ENCODE data around the gene ATP11C. TPM values are rescaled to one million over a fixed set of nuclear protein-coding genes. Genes with fewer than 3 reads are reported as not detected.

The ATP11C gene
- total and polyA plus RNA-seq, 10 of the 15 experiments (the other 5 are each of a cell fraction or from before 2014, with no cell fraction given), result 16.2 to 44.0 (median 24.8) TPM

DNA sequence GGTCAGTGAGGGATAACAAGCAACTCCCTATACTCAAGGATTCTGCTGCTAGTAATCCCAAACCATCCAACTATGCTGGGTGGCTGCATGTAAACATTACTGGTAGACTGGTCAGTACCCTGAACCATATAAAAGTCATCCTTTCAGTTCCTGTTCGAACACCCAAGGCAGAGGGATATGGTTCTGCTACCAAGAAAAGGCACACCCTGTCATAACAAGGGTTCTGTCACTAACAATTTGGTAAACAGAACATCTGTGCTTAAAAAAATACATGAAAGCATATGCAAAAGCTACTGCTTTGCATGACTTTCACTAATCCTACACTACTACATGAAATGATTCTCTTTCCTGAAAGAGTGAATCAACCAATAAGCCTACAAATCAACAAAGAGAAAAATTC lies 148.0 kb downstream of the ATP11C start:
- in situ Hi-C loops (cut with MboI), result no loop called here
- ChIA-PET POLR2A (no interaction called here), CTCF (interaction anchor here (1.0 kb wide), 1 partner anchor 148 kb away, joined by 3 read pairs; no protein-coding TSS in a partner anchor), RAD21 (ENCODE audit: unreplicated experiment) (interaction anchor here (0.9 kb wide), 1 partner anchor 41 kb away, joined by 3 read pairs; no protein-coding TSS in a partner anchor), SMC1A (ENCODE audit: uncharacterized antibody, unreplicated experiment) (interaction anchor here (1.7 kb wide), 1 partner anchor 109 kb away, joined by 3 read pairs; no protein-coding TSS in a partner anchor)
- no TSS peak for BruUV-seq (replicated peaks)
- H3K36me3 ChIP-seq (ENCODE audit: control insufficient read depth in 2 of 2, insufficient read depth in 2 of 2, low read length in 1 of 2), result peaks cover 0 to 5% of the 10 kb centered on the region in 2 experiments; a peak in 2 of 4 replicates
- FAIRE-seq (no peak), ATAC-seq (peak; percentile 91), DNase-seq (ENCODE audit: low read depth, low spot score) (peak; percentile 15)
- H3K4me1 ChIP-seq (ENCODE audit: control insufficient read depth, insufficient read depth, low read length), result peaks cover 3% of the 10 kb centered on the region; the same call in 1 of the 2 replicates
- TF ChIP-seq SPI1 (IDR thresholded peaks at IDR 0.05; ENCODE audit: borderline replicate concordance, insufficient read depth, low read depth, low read length) (peak; percentile 53; the same call in 1 of the 2 replicates), TAF1 (IDR thresholded peaks at IDR 0.05; ENCODE audit: borderline replicate concordance, low read depth, low read length) (no peak)
- H3K4me2 ChIP-seq (ENCODE audit: control insufficient read depth, insufficient read depth), result peak overlapping the region; percentile 38; the same call in 1 of the 2 replicates
- no peak overlapping the region for H3K9ac ChIP-seq (ENCODE audit: control insufficient read depth, insufficient read depth, low read length)
- H3K27me3 ChIP-seq (replicated peaks in 1 of 2; ENCODE audit: control insufficient read depth in 2 of 2, insufficient read depth in 2 of 2, low read length in 1 of 2), result no peaks in the 10 kb centered on the region
- no peak overlapping the region for H2AFZ ChIP-seq (ENCODE audit: control insufficient read depth, low read depth, low read length)
- intact Hi-C loops (cut with micrococcal nuclease; ENCODE audit: unreplicated experiment), result no loop called here
- no peaks in the 10 kb centered on the region; the same call in 1 of the 2 replicates for H3K79me2 ChIP-seq (ENCODE audit: control insufficient read depth, insufficient read depth, low read length)
- H4K20me1 ChIP-seq (ENCODE audit: control insufficient read depth, insufficient read depth), result no peaks in the 10 kb centered on the region
- no peak overlapping the region for H3K4me3 ChIP-seq
- 14% methylated on average over 1 of the region's 1 CpG for WGBS (ENCODE audit: insufficient coverage, insufficient replicate concordance, low lambda C conversion rate, missing lambda C conversion rate)
- H3K9me3 ChIP-seq (replicated peaks; ENCODE audit: control insufficient read depth, insufficient read depth, low read length), result no peaks in the 10 kb centered on the region
- peak overlapping the region; percentile 42; the same call in 1 of the 2 replicates for H3K27ac ChIP-seq (ENCODE audit: control insufficient read depth, insufficient read depth)

DNA sequence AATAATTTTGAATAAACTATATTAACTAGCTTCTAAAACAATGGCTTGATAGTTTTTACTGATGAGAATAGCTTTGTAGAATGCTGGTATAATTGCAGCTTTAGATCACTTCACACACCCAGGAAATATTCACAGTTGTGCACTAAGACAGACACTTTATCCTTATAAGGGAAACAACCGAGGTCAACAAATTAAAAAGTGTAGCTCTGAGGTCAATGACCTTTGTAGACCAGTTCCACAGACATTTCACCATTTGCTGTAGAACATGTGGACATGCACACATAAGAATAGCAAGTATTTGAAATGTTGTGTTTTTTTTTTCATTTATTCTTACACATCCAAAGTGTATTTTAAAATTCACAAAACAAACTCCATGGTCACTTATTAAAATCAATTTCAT lies 148.9 kb downstream of the ATP11C start:
- DNase-seq (ENCODE audit: low read depth, low spot score), result no peak
- no peaks in the 10 kb centered on the region for H4K20me1 ChIP-seq (ENCODE audit: control insufficient read depth, insufficient read depth)
- H3K4me3 ChIP-seq, result no peak overlapping the region
- H3K79me2 ChIP-seq (ENCODE audit: control insufficient read depth, insufficient read depth, low read length), result no peaks in the 10 kb centered on the region; the same call in 1 of the 2 replicates
- H3K27me3 ChIP-seq (replicated peaks in 1 of 2; ENCODE audit: control insufficient read depth in 2 of 2, insufficient read depth in 2 of 2, low read length in 1 of 2), result no peaks in the 10 kb centered on the region
- no peak overlapping the region for H3K4me2 ChIP-seq (ENCODE audit: control insufficient read depth, insufficient read depth)
- H2AFZ ChIP-seq (ENCODE audit: control insufficient read depth, low read depth, low read length), result no peak overlapping the region
- H3K9me3 ChIP-seq (replicated peaks; ENCODE audit: control insufficient read depth, insufficient read depth, low read length), result no peaks in the 10 kb centered on the region
- H3K27ac ChIP-seq (ENCODE audit: control insufficient read depth, insufficient read depth), result no peak overlapping the region
- no peak for ATAC-seq
- ChIA-PET SMC1A (ENCODE audit: uncharacterized antibody, unreplicated experiment) (interaction anchor here (0.6 to 1.7 kb wide), 9 partner anchors 8 to 545 kb away, joined by 3 to 5 read pairs (median 3); no protein-coding TSS in a partner anchor), RAD21 (ENCODE audit: unreplicated experiment) (interaction anchor here (0.9 to 1.1 kb wide), 4 partner anchors 11 to 45 kb away, joined by 3 to 4 read pairs (median 3); no protein-coding TSS in a partner anchor), CTCF (interaction anchor here (1.0 kb wide), 1 partner anchor 10 kb away, joined by 3 read pairs; no protein-coding TSS in a partner anchor), POLR2A (interaction anchor here (0.7 kb wide), 1 partner anchor 29 kb away, joined by 4 read pairs; no protein-coding TSS in a partner anchor)
- intact Hi-C loops (cut with micrococcal nuclease; ENCODE audit: unreplicated experiment), result no loop called here
- WGBS (ENCODE audit: insufficient coverage, insufficient replicate concordance, low lambda C conversion rate, missing lambda C conversion rate), result 57% methylated on average over 1 of the region's 1 CpG
- peaks cover 3% of the 10 kb centered on the region; the same call in 1 of the 2 replicates for H3K4me1 ChIP-seq (ENCODE audit: control insufficient read depth, insufficient read depth, low read length)
- BruUV-seq (replicated peaks), result no TSS peak
- H3K9ac ChIP-seq (ENCODE audit: control insufficient read depth, insufficient read depth, low read length), result no peak overlapping the region
- FAIRE-seq, result no peak
- in situ Hi-C loops (cut with MboI), result no loop called here
- H3K36me3 ChIP-seq (ENCODE audit: control insufficient read depth in 2 of 2, insufficient read depth in 2 of 2, low read length in 1 of 2), result peaks cover 0 to 5% of the 10 kb centered on the region in 2 experiments; a peak in 2 of 4 replicates
- TF ChIP-seq SMAD1 (IDR thresholded peaks at IDR 0.05; ENCODE audit: low read depth, partially characterized antibody) (no peak), SIN3A (IDR thresholded peaks at IDR 0.05; ENCODE audit: low read depth, low read length) (no peak), RFX5 (IDR thresholded peaks at IDR 0.05; ENCODE audit: low read depth, low read length) (no peak), SUPT20H (IDR thresholded peaks at IDR 0.05; ENCODE audit: borderline replicate concordance, control insufficient read depth, low read depth, low read length) (no peak), KLF5 (IDR thresholded peaks at IDR 0.05; ENCODE audit: partially characterized antibody) (no peak), JUNB (IDR thresholded peaks at IDR 0.05) (no peak), SMARCA5 (IDR thresholded peaks at IDR 0.05) (no peak), TBL1XR1 (IDR thresholded peaks at IDR 0.05; ENCODE audit: low read depth, low read length) (no peak)
- TF ChIP-seq, protein P1, sequence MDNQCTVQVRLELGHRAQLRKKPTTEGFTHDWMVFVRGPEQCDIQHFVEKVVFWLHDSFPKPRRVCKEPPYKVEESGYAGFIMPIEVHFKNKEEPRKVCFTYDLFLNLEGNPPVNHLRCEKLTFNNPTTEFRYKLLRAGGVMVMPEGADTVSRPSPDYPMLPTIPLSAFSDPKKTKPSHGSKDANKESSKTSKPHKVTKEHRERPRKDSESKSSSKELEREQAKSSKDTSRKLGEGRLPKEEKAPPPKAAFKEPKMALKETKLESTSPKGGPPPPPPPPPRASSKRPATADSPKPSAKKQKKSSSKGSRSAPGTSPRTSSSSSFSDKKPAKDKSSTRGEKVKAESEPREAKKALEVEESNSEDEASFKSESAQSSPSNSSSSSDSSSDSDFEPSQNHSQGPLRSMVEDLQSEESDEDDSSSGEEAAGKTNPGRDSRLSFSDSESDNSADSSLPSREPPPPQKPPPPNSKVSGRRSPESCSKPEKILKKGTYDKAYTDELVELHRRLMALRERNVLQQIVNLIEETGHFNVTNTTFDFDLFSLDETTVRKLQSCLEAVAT (IDR thresholded peaks at IDR 0.05), result no peak
